NOMO-1 (cell line): ENCODE data around the gene SLC25A14.
A peak's percentile ranks its signal among the peaks of the same experiment; 100 is the strongest.
"Not testable (repeated sequence)": the region's sequence is repeated elsewhere in the genome, so short reads cannot be mapped to it uniquely, and the experiment has no call there.

Experiments
- DNase-seq, 2 experiments: peaks; one replicate each; lab custom pipeline; 2025; ENCODE audit not compliant: unreplicated experiment in 2 of 2; lab: John Stamatoyannopoulos, UW

The SLC25A14 gene, protein sequence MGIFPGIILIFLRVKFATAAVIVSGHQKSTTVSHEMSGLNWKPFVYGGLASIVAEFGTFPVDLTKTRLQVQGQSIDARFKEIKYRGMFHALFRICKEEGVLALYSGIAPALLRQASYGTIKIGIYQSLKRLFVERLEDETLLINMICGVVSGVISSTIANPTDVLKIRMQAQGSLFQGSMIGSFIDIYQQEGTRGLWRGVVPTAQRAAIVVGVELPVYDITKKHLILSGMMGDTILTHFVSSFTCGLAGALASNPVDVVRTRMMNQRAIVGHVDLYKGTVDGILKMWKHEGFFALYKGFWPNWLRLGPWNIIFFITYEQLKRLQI

DNA sequence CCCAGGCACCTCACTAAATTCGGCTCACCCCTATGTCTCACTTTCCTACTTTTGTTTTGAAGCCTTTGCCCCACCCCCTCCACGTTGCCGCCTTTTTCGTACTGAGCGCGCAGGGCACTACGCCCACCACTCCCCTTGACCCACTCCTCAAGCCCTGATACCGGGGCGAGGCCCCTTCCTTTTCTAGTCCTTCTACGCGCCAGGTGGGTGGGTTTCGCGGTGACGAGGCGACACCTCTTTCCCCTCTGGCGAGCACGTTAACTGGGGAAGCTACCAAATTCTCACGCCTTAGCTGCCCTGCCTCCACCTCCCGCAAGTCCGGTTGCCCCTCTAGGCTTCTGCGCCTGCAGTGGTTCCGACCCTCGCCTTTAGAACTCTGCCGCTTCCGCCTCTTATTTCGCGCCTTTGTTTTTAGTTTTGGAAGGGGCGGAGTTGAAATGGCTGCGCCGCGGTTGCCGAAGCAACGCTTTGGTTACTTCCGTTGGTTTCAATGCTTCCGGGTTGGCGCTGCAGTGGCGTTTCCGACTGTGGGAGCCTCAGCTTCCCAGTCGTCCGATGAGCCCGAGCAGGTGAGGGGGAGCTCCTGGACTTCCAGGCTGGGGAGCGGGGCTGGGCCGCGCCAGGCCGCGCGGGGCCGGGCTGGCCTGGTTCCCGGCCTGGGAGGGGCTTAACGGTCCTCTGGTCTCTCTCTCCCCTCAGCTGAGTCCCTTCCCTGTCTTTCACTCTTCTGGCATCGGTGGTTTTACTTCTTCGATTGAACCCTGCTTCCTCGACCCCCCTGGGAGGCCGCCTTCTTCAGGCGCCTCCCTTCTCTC lies at the start of gene SLC25A14:
Gene SLC25A14, plus strand, starts transcription at position 512 of the 815 bp plus-strand sequence. CDS start 360 bp downstream, outside the sequence.
- peak; percentile 53 to 76 for DNase-seq

DNA sequence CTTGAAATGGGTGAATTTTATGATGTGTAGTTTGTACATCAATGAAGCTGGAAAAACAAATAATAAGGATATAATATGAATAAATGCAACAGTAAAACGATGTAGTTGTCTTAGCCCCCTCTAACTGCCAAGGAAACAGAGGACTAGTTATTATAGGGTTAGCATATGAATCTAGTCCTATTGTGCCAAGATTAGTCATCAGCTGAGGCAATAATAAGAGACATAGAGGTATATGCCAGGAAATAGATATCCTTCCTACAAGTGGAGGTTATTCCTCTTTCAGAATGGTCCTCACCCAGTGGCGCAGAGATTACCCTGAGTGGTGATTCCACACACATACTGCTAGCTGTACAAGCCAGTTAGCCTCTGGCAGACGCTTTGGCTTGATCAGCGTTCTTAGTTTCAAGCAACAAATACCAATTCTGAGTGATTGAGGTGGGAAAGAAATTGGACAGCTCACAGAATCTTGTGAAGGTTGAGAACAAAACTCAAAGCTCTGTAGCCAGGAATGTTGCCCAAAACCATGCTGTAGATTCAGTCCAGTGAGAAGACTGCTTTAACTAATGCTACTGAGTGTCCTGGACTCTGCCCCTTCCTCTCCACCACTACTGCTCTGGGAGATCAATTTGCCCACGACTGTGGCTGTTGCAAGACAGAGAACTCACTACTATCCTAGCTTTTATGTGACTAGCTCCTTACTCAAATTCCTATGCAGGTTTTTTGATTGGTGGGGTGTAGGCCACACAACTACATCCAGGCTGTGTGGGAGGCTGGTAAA lies 44.0 kb upstream of the SLC25A14 start:
- DNase-seq = no peak

DNA sequence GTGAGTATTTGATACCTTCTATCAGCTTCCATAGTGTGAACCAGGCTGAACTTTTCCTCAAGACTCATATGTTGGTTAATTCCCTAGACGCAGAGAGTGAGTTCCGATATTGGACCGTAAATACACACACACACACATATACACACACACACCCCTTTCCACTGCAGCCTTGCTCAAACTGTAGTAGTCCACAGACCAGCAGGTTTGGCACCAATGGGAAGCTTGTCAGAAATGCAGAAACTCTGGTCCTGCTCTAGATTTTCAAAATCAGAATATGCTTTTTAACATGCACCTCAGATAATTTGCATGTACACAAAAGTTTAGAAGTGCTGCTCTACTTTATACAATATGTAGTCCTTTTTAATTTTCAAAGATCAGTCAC lies 43.4 kb upstream of the SLC25A14 start:
- no peak for DNase-seq

DNA sequence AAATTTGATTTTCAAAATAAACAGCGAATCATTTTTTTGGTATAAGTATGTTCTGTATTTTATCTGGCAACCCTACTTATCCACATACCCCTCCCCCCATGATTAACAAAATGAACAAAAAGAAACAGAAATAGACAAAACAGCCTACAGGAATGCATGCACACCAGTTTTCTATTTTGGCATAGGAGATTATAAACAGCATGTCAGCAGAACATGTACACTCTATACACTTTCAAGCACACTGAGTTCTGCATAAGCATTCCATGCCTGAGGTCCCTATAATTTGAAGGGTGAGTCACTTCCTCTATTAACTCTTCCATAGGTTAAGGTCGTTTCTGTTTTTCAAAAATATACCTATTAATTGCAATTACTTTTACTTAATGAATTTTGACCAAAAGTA lies 43.0 kb upstream of the SLC25A14 start:
- DNase-seq = no peak

DNA sequence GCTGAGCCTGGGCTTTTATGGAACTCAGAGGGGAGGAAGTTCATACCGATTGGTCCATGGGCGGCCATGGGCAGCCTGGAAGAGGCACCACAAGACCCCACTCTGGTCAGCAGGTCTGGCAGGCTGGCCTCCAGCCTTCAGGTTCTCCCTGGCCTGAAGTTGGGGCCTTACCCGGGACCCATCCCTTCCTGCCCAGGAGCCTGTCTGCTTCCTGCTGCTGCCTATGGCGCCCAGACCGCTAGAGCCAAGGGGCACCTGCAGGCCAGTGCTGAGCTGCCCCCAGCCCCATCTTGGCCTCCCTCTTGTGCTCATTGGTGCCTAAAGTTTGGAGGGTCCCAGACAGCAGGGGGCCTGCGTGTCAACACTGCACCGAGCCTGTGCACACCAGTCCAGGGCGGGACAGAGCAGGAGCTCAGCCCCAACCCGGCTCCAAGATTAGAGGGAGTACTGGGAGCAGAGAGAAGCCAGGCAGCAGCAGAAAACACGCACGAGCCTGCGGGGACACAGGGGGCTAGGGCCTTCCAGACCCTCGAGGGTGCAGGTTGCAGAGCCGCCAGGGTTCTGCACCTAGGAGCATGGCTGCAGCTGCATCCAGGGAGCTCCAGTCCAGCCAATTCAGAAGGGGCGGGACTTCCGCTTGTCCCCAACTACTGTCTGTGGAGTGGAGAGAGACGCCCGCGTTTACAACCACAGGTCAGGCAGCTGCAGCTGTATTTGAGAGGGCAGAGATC lies 40.3 kb upstream of the SLC25A14 start:
- DNase-seq = no peak

DNA sequence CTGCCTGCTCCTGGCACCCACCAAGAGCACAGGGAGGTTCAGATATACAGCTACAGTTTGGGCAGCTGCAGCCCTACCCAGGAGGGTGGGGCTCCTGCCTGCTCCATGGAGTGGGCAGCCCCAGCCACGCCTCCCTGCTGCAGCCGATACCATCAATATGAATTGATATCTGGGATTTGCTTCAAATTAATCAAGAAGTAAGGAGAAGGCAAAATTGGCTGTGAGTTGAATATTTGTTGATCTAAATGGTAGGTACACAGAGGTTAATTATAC lies 39.8 kb upstream of the SLC25A14 start:
- DNase-seq = no peak

DNA sequence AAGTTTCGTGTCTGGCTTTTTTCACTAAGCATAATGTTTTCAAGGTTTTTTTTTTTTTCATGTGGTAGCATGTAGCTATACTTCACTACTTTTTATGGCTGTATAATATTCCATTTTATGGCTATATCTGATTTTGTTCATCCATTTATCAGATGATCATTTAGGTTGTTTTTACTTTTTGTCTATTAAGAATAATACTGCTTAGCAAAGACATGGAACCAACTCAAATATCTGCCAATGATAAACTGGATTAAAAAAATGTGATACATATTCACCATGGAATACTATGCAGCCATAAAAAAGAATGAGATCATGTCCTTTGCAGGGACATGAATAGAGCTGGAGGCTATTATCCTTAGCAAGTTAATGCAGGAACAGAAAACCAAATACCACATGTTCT lies 38.3 kb upstream of the SLC25A14 start:
- no peak for DNase-seq

DNA sequence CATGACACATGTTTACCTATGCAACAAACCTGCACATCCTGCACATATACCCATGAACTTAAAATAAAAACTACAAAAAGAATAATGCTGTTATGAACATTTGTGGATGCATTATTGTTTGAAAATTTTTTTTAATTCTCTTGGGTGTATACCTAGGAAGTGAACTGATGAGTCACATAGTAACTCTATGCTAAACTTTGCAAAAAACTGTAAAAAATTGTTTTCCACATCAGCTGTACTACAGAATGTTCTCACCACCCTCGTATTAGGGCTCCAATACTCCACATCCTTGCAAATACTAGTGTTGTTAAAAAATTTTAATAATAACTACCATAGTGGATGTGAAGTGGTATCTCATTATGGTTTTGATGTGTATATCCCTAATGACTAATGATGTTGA lies 37.7 kb upstream of the SLC25A14 start:
- no peak for DNase-seq

DNA sequence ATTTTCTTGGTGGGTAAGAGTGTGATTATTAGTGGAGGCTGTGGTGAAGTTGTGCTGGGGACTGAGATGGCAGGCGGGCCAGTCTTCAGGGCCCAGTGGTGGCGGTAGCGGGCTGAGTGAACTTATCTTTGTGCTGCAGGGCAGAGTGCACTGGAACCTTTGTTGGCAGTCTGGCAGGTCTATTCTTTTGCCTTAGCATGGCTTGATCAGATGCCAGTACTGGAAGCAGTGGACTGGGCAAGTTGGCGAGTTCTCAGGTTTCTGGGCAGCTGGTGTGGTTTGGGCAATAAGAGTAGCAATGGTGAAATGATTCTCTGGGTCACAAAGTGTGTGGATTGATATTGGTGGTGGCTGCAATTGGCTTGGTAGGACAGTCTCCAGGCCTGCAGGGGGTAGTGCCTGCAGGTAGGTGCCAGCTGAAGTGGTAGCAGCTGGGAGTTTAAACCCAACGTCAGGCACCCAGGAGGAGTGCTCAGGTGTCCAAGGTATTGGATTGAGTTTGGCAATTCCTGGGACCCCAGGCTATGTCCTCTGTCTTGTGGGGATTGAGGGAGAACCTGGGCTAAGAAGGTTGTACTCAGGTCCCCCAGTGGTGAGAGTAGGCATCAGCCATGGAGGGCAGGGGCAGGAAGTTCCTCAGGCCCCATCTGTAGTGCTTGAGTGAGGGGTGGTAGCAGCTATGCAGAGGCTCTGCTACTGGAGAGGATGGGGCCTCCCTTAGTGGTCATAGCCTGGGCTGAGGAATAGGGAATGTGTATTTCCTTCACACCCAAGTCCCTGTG lies 34.9 kb upstream of the SLC25A14 start:
- DNase-seq = no peak

DNA sequence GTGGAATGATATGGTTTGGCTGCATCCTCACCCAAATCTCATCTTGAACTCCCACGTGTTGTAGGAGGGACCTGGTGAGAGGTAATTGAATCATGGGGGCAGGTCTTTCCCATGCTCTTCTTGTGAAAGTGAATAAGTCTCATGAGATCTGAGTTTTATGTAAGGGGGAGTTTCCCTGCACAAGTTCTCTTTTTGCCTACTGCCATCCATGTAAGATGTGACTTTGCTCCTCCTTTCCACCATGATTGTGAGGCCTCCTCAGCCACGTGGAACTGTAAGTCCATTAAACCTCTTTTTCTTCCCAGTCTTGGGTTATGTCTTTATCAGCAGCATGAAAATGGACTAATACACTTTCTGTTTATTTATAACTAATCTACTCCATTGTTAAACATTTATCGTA lies 19.8 kb upstream of the SLC25A14 start:
- not testable (repeated sequence) for DNase-seq

DNA sequence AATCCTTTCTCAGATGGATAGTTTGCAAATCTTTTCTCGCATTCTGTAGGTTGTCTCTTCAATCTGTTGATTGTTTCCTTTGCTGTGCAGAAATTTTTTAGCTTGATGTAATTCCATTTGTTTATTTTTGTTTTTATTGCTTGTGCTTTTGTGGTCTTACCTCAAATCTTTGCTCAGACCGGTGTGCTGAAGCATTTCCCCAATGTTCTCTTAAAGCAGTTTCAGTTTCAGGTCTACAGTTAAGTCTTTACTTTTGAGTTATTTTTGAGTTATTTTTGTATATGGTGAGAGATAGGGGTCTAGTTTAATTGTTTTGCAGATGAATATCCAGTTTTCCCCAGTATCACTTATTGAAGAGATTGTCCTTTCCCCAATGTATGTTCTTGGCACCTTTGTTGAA lies 18.2 kb upstream of the SLC25A14 start:
- no peak for DNase-seq

DNA sequence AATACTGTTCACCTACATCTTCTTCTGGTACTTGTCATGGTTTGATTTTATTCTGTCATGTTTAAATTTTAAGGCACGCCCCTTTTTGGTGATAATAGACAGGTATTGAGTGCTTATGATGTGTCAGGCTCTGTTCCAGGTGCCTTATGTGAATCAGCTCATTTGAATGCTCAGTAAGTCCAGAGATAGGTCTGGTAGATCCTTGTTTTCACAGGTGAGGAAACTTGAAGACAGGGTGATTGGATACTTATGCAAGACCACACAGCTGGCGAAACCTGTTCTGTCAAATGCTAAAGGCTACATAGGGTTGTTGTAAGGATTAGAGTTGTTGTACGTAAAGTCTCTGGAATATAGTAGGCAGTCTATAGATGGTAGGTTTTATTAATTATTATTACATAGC lies 9.6 kb upstream of the SLC25A14 start:
- DNase-seq = no peak

DNA sequence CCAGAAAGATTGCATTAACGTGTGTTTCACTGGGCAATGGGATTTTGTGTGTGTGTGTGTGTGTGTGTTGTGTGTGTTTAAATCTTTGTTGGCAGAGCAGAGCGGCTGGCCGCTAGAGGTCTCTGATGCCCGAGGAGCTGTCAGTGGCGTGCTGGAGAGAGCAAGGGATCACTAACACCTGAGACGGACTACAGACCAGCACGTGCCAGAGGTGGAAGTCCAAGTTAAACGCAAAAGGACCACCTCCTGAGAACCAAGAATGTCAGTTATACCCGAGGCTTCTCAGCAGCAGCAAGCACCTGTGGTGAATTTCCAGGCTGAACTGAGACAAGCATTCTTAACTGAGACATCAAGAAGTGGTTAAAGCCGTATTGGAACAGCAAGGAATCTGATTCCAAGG lies 9.0 kb upstream of the SLC25A14 start:
- peak; percentile 15 to 30 for DNase-seq

DNA sequence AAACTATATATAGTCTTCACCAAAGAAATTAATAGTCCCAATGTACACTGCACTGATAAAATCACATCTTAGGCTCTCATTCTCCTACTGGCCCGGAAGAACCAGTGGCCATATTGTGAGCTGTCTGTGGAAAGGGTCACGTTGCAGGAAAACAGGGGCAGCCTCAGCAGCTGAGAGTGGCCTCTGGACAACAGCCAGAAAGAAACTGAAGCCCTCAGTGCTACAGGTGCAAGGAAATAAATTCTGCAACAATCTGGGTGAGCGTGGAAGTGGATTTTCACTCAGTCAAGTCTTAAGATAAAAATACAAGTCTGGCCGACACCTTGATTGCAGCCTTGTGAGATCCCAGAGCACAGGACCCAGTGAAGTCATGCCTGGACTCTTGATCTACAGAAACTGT lies 3.2 kb upstream of the SLC25A14 start:
- no peak for DNase-seq

DNA sequence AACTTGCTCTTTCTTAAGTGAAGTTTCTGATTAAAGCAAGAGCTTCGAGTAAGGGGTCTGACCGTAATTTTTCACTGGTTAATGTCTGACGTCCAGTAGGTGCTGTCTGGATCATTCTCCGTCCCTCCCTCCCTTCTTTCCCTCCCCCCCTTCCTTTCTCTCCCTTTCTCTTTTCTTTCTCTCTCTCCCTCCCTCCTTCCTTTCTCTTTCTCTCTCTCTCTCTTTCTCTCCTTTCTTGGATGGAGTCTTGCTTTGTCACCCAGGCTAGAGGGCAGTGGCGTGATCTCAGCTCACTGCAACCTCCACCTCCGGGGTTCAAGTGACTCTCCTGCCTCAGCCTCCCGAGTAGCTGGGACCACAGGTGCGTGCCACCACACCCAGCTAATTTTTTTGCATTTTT lies 850 bp upstream of the SLC25A14 start:
- DNase-seq = not testable (repeated sequence)

DNA sequence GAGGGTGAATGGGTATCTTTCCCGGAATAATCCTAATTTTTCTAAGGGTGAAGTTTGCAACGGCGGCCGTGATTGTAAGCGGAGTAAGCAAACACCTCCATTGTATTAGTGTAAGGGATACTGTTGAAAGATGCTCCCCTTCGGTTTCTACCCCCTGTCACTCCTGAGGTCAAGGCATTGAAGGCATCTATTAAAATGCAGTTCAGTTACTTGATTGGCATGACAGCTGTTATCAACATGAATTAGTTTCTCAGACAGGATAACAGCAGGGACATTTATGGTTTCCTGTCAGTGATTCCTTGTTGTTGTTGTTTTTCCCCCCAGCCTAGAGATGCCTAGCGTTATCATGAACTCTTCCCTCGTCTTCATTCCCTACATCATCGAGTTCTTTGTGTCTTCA lies 552 bp downstream of the SLC25A14 start:
- no peak for DNase-seq

DNA sequence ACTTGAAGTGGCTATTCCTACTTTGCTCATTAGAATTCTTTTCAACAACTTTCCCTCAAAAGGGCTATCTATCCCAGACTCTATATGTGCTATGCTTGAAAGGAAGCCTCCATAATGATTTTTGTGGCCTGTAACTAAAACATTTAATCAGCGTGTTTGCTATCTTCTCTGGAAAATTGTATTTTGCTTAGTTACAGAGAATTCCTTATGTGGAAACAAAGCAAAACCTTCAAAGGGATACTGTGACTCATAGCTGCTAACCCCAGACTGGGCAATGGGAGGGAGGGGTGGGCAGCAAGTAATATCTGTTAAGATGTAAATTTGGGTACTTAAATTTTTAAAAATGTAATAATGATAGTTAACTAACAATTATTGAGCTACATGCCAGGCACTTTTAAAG lies 3.7 kb downstream of the SLC25A14 start:
- DNase-seq = no peak

DNA sequence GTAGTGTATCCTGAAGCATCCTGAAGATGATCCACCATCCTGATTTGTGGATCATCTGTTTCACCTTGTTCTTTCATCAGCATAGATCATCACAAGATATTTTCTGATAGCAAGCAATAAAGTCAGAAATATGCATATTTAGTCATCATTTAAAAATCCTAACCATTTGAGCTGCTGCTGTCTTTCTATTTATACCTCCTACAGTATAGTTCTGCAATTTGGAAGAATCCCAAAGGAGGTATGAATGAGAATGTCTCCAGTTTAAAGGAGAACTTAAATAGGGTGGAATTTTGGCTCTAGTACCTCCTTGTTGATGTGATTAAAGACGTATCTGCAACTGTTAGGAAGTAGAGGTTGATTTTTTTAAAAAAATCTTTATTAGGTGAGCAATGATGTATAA lies 7.6 kb downstream of the SLC25A14 start:
- no peak for DNase-seq

DNA sequence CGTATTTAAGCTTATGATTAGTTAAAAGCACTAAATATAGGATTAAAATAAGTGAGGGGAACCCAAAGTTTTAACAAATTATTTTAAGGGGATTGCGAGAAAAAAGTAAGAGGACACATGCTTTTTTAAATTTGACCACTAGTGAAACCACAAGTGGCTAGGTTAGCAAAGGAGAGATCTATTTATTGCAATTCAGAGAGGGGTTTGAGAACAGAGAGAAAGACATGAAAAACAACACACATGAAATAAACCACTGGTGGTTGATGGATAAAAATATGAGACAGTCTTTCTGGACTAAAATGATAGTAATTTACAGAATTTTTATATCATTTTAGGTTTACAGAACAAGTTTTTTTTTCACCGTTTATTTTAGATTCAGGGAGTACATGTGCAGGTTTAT lies 11.8 kb downstream of the SLC25A14 start:
- no peak for DNase-seq

DNA sequence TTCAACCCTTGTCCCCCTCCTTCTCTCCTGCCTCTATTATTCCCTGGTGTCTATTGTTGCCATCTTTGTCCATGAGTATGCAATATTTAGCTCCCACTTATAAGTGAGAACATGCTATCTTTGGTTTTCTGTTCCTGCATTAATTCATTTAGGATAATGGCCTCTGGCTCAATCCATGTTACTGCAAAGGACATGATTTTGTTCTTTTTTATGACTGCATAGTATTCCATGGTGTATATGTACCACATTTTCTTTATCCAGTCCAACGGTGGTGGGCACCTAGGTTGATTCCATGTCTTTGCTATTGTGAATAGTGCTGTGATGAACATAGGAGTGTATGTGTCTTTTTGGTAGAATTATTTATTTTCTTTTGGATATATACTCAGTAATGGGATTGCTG lies 12.3 kb downstream of the SLC25A14 start:
- DNase-seq = not testable (repeated sequence)
